AG09319 (cell line): Measurements from ENCODE around the gene ACP4.

Experiments used
- DNase-seq: peaks from one replicate; pipeline ENCODE4 v3.0.0-alpha.2; 2010; ENCODE audit warnings: low read depth; ENCODE audit errors: extremely low read depth
- TF ChIP-seq, protein P1 (sequence below): IDR thresholded peaks from 2 replicates; pipeline ENCODE4 v1.5.1; 2011; ENCODE audit warnings: low read depth, mild to moderate bottlenecking, inconsistent platforms, low read length, moderate library complexity

Gene ACP4

DNA sequence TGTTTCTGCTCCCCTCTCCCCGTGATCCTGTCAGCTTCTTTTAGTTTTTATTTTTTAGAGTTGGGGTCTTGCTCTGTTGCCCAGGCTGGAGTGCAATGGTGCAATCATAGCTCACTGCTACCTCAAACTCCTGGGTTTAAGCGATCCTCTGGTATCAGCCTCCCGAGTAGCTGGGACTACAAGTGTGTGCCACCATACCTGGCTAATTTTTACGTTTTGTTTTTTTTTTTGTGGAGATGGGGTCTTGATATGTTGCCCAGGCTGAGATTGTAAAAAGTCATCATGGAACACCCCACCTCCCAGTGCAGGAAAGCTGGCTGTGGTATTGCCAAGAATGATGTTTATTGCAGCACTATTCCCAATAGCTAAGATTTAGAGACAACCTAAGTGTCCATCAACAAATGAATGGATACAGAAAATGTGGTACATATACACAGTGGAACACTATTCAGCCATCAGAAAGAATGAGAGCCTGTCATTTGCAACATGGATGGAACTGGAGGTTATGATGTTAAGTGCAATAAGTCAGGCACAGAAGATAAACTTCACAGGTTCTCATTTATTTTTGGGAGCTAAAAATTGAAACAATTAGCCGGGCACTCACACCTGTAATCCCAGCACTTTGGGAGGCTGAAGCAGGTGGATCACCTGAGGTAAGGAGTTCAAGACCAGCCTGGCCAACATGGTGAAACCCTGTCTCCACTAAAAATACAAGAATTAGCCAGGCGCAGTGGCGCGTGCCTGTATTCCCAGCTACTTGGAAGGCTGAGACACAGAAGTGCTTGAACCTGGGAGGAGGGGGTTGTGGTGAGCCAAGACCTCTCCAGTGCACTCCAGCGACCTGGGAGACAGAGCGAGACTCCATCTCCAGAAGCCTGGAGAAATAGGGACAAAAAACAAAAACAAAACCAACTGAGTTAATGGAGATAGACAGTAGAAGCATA is 49.8 kb downstream of the ACP4 start:
- TF ChIP-seq, protein P1, sequence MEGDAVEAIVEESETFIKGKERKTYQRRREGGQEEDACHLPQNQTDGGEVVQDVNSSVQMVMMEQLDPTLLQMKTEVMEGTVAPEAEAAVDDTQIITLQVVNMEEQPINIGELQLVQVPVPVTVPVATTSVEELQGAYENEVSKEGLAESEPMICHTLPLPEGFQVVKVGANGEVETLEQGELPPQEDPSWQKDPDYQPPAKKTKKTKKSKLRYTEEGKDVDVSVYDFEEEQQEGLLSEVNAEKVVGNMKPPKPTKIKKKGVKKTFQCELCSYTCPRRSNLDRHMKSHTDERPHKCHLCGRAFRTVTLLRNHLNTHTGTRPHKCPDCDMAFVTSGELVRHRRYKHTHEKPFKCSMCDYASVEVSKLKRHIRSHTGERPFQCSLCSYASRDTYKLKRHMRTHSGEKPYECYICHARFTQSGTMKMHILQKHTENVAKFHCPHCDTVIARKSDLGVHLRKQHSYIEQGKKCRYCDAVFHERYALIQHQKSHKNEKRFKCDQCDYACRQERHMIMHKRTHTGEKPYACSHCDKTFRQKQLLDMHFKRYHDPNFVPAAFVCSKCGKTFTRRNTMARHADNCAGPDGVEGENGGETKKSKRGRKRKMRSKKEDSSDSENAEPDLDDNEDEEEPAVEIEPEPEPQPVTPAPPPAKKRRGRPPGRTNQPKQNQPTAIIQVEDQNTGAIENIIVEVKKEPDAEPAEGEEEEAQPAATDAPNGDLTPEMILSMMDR, result no peak

DNA sequence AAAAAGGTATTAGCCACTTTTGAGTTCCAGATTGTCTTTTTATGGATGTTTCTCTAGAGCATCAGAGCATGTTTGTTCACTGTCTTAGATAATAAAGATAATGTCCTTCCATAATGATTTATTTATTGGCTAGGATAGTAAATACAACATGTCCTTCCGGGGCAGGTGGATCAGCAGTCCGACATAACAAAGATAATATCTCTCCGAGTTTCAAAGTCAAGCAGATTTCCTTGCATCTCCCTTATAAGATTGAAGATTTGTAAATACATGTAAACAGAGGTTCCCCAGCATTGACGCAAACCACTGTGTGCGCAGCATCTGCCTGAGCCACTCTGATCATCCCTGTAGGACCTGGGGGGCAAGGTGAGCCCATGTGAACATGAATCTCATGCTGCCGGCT is 51.9 kb downstream of the ACP4 start:
- TF ChIP-seq, protein P1, result no peak
- DNase-seq, result no peak

More for the DNA sequence above, 49.8 kb downstream of the ACP4 start:
- DNase-seq, result no peak

DNA sequence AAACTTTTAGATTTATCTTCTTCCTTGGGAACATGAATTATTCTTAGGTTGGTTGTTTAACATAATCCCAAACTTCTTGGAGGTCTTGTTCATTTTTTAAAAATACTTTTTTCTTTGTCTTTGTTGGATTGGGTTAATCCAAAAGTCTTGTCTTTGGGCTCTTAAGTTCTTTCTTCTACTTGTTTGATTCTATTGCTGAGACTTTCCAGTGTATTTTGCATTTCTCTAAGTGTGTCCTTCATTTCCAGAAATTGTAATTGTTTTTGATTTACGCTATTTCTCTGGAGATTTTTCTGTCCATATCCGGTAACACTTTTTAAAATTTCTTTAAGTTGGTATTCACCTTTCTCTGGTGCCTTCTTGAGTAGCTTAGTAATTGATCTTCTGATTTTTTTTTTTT is 53.0 kb downstream of the ACP4 start:
- TF ChIP-seq, protein P1, result no peak
- no peak for DNase-seq

DNA sequence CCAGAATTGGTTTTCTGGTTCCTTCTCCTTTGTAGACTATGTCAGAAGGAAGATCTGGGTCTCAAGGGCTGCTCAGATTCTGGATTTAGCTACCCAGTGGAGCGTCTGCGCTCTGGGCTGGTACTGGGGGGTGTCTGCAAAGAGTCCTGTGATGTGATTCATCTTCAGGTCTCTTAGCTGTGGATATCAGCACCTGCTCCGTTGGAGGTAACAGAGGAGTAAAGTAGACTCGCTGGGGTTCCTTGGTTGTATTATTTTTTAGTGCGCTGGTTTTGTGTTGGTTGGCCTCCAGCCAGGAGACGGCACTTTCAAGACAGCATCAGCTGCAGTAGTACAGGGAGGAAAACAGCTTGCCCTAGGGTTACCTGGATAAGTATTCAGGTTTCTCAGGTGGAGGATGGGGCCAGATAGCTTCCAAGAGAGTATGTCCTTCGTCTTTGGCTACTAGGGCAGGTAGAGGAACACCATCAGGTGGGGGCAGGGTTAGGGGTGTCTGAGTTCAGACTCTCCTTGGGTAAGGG is 53.5 kb downstream of the ACP4 start:
- TF ChIP-seq, protein P1, result no peak
- no peak for DNase-seq

DNA sequence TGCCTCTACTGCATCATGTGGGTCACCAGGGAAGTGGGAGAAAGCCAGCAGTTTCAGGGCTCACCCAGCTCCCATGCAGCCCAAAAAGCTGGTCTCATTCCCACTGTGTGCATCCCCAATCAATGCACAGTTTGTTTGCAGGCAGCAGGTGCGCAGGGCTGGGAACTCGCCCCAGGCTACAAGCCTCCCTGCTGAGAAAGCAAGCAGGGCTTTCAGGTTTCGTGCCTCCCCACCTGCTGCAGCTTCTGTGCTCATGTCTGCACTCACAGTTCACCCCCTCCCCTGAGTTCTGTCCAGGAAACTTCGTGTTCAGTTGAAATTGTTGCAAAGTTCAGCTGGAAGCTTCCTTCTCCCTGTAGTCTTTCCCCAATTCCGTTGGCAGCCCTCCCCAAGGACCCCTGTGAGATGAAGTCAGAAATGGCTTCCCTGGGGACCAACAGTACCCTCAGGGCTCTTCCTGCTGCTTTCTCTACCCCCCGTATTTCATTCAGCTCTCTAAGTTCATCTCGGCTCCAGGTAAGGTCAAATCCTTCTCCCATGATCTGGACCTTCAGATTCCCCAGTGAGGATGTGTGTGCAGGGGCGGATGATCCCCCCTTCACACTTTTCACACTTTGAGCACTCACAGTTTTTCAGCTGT is 54.2 kb downstream of the ACP4 start:
- DNase-seq, result no peak
- TF ChIP-seq, protein P1, result no peak
